GM19025 (cell line): ENCODE results near the gene WWOX.

Experiments used
- ATAC-seq: cut with Tn5 transposase; IDR thresholded peaks from one replicate; pipeline ENCODE4 v1.9.1; 2021; ENCODE audit warnings: mild to moderate bottlenecking, low read depth, moderate library complexity; ENCODE audit not compliant: unreplicated experiment

The WWOX gene

GRCh38 chr16:78184238-78185183 is 85.1 kb downstream of the WWOX start:
- ATAC-seq, result no peak

GRCh38 chr16:78189121-78189520 is 89.7 kb downstream of the WWOX start:
- no peak for ATAC-seq

GRCh38 chr16:78192734-78193488 is 93.5 kb downstream of the WWOX start:
- no peak for ATAC-seq

- no peak for ATAC-seq
Measured at GRCh38 chr16:78194948-78195347, 95.5 kb downstream of the WWOX start.

GRCh38 chr16:78195797-78196196 is 96.3 kb downstream of the WWOX start:
- no peak for ATAC-seq

- no peak for ATAC-seq
Measured at GRCh38 chr16:78196502-78196901, 97.0 kb downstream of the WWOX start.

GRCh38 chr16:78198288-78198687 is 98.8 kb downstream of the WWOX start:
- no peak for ATAC-seq

GRCh38 chr16:78199325-78200022 is 100.0 kb downstream of the WWOX start:
- no peak for ATAC-seq

GRCh38 chr16:78200023-78200389 is 100.6 kb downstream of the WWOX start:
- ATAC-seq, result no peak

GRCh38 chr16:78200623-78201096 is 101.2 kb downstream of the WWOX start:
- no peak for ATAC-seq

- ATAC-seq, result no peak
Measured at GRCh38 chr16:78205506-78205905, 106.1 kb downstream of the WWOX start.

GRCh38 chr16:78206623-78207223 is 107.3 kb downstream of the WWOX start:
- ATAC-seq, result no peak

GRCh38 chr16:78209951-78210661 is 110.7 kb downstream of the WWOX start:
- no peak for ATAC-seq

GRCh38 chr16:78211020-78211599 is 111.7 kb downstream of the WWOX start:
- no peak for ATAC-seq

- ATAC-seq, result no peak
Measured at GRCh38 chr16:78211946-78212345, 112.5 kb downstream of the WWOX start.

- ATAC-seq, result no peak
Measured at GRCh38 chr16:78212674-78213073, 113.2 kb downstream of the WWOX start.

- no peak for ATAC-seq
Measured at GRCh38 chr16:78213751-78214150, 114.3 kb downstream of the WWOX start.

GRCh38 chr16:78215222-78215621 is 115.8 kb downstream of the WWOX start:
- ATAC-seq, result no peak

- ATAC-seq, result no peak
Measured at GRCh38 chr16:78216166-78216745, 116.8 kb downstream of the WWOX start.
